AG04449 (cell line): ENCODE data around the gene DIP2C.

ENCODE experiments used
- CTCF ChIA-PET: fragments of 350-600 bp; formaldehyde crosslinking; extraction: SDS; loops from one replicate; lab custom pipeline; 2021; ENCODE audit warnings: antibody characterized with exemption; lab: Yijun Ruan, JAX
- POLR2A ChIA-PET: fragments of 400-600, 350-600 bp; formaldehyde crosslinking; extraction: SDS; loops from one replicate; lab custom pipeline; 2020; ENCODE audit warnings: antibody characterized with exemption, inconsistent platforms; lab: Yijun Ruan, JAX
- DNase-seq: peaks from one replicate; pipeline ENCODE4 v3.0.0-alpha.2; 2010; ENCODE audit warnings: low read depth, low spot score
- H3K4me3 ChIP-seq: 2 replicates; pipeline ENCODE4 v1.5.1; 2011; ENCODE audit warnings: low read depth, mild to moderate bottlenecking, control low read depth, low read length
- TF ChIP-seq, protein P1 (sequence below): IDR thresholded peaks from one replicate; pipeline ENCODE4 v1.5.1; 2011; ENCODE audit warnings: mild to moderate bottlenecking, moderate library complexity, low read length, control low read depth, inconsistent platforms; ENCODE audit not compliant: insufficient read depth; ENCODE audit errors: missing control alignments

Gene DIP2C

DNA sequence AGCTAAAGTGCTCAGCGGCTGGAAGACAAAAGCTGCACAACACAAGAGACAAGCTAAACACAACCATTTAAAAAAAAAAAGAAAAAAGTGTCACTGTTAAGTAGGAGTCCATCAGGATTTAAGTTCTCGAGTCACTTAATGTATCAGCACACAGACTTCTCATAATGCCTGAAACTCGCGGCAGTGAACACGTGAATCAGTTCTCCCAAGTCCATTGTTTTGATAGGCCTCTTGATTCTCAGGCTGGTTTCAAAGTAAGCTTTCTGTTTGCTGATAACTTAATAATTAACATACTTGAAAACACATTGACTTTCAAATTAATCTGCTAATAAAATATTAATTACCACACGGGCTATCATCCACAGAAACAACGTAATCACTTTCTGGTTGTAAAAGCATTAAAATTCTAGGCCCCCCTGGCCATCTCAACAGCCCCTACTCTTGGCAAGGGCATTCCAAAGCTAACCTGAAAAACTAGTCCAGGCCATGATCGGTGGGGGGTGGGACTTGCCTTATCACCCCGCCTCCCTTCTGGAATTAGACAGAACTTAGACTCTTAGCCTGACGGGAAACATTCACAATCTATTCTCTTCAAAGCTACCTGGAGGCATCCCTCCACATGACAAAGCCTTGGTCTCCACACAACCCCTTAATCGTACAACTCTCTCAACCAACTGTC is 129.0 kb downstream of the DIP2C start:
- CTCF ChIA-PET, result interaction anchor here (1.4 to 2.3 kb wide), 2 partner anchors 10 kb away, joined by 3 to 6 read pairs; no protein-coding TSS in a partner anchor
- TF ChIP-seq, protein P1, sequence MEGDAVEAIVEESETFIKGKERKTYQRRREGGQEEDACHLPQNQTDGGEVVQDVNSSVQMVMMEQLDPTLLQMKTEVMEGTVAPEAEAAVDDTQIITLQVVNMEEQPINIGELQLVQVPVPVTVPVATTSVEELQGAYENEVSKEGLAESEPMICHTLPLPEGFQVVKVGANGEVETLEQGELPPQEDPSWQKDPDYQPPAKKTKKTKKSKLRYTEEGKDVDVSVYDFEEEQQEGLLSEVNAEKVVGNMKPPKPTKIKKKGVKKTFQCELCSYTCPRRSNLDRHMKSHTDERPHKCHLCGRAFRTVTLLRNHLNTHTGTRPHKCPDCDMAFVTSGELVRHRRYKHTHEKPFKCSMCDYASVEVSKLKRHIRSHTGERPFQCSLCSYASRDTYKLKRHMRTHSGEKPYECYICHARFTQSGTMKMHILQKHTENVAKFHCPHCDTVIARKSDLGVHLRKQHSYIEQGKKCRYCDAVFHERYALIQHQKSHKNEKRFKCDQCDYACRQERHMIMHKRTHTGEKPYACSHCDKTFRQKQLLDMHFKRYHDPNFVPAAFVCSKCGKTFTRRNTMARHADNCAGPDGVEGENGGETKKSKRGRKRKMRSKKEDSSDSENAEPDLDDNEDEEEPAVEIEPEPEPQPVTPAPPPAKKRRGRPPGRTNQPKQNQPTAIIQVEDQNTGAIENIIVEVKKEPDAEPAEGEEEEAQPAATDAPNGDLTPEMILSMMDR, result no peak
- POLR2A ChIA-PET, result no interaction called here
- no peak for DNase-seq
- no peak overlapping the region for H3K4me3 ChIP-seq

DNA sequence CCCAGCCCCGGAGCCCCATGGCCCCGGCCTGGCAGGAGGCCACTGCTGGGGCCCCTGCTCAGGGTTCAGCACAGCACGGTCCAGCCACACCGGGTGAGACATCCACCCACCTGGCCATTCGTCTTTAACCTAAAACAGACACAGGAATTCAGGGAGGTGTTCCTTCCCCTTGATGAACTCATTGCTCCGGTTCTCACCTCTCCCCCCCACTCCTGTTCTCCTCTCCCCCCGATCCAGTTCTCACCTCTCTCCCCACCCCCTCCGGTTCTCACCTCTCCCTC is 129.8 kb downstream of the DIP2C start:
- TF ChIP-seq, protein P1, result no peak
- no peak for DNase-seq
- no peak overlapping the region for H3K4me3 ChIP-seq
- CTCF ChIA-PET, result interaction anchor here (2.3 kb wide), 1 partner anchor 11 kb away, joined by 6 read pairs; no protein-coding TSS in a partner anchor
- POLR2A ChIA-PET, result no interaction called here

DNA sequence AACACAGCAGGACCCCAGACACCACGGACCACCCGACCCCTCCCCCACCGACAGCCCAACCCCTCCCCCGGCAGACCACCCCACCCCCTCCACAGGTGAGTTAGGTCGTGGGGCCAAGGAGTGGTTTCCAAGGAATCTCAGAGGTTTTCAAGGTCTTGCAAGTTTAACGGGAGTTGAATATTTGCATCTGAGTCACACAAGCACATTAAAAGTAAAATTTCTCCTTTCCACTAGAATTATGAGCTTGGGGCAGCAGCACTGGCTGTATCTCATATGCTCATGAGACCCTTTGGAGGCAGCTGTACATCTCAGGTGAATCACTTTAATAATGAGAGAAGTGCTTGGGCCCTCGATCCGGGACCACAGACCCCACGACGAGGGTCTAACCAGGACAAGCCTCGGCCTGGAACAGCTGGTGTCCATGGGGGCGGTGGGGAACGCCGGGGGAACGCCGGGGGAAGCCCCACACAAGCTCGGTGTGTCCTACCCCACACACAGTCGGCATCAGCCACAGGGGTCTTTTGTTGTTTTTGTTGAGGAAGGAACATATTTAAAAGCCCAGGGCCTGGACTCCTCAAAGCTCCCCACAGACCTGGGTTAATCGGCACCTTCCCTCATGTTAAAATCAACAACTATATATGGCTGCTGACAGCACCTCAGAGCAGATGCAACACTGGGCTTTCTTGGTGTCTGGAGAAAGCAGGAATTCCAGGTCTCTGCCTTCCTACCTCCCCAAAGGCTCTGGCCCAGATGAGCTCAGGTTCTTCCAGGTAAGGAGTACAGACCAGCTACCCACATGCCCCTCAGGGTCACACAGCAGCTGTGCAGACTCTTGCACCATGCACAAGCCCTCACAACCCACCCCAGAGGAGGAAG is 130.3 kb downstream of the DIP2C start:
- POLR2A ChIA-PET, result no interaction called here
- no peak for DNase-seq
- H3K4me3 ChIP-seq, result no peak overlapping the region
- TF ChIP-seq, protein P1, result no peak
- CTCF ChIA-PET, result interaction anchor here (1.4 to 2.3 kb wide), 2 partner anchors 11 to 230 kb away, joined by 6 read pairs; no protein-coding TSS in a partner anchor

DNA sequence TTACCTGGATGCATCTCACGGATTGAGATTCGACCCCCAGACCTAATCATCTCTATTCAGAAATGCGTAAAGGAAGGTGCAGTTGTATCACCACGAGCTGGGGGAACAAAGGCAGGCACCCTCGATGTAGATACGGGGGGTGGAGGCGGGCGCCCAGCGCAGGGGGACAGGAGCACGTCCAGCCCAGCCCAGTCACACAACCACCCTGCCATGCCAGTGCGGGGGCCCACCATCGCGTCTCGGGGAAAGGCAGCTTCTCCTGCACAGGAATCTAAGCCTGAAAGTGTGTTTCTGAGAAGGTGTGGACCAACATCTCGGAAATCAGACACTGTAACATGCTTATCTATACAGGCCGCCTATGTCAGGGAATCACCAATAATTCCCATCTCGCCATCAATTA is 131.1 kb downstream of the DIP2C start:
- no peak for DNase-seq
- no peak overlapping the region for H3K4me3 ChIP-seq
- TF ChIP-seq, protein P1, result no peak
- POLR2A ChIA-PET, result no interaction called here
- CTCF ChIA-PET, result interaction anchor here (1.4 to 2.3 kb wide), 2 partner anchors 12 to 231 kb away, joined by 6 read pairs; no protein-coding TSS in a partner anchor

DNA sequence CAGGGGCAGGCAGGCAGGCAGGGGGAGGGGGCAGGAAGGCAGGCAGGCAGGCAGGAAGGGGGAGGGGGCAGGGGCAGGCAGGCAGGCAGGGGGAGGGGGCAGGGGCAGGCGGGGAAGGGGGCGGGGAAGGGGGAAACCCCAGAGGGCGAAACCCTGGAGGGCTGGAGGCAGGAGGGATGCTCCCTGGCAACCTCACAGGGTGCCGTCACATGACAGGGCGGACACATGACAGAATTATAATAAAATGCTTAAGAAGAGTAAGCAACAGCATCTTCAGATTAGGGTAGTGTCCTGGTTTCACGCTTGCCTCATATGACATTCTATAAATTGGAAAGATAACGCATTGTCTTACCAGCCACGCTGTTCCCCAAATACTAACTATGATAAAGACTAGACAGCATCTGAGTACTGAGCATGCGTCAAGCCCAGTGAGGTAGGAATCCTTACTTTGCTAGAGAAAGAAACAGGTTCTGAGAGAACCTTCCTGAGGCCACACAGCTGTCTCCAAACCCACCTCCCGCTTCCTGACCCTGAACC is 131.6 kb downstream of the DIP2C start:
- ChIA-PET POLR2A (no interaction called here), CTCF (interaction anchor here (1.4 to 2.3 kb wide), 2 partner anchors 13 to 231 kb away, joined by 6 read pairs; no protein-coding TSS in a partner anchor)
- TF ChIP-seq, protein P1, result no peak
- no peak for DNase-seq
- H3K4me3 ChIP-seq, result no peak overlapping the region
